ENCODE measurements around the gene RASAL2. TPM values are rescaled to one million over a fixed set of nuclear protein-coding genes. Genes with fewer than 3 reads are reported as not detected.

Gene RASAL2
- total RNA-seq, 1 donor from 2014 or later: 57.5 TPM

GRCh38 chr1:178531887-178532286 lies 438.0 kb downstream of the RASAL2 start:
- H3K27me3 ChIP-seq: no peaks in the 10 kb centered on the region
- DNase-seq (ENCODE audit: low spot score in 2 of 2): peak in 1 of 2 donors; percentile 28
- H3K27ac ChIP-seq: no peak overlapping the region
- H3K4me3 ChIP-seq: no peak overlapping the region
- no peak for TF ChIP-seq CTCF (IDR thresholded peaks at IDR 0.05)
- H3K9me3 ChIP-seq: no peaks in the 10 kb centered on the region
- H3K36me3 ChIP-seq: no peaks in the 10 kb centered on the region
- H3K4me1 ChIP-seq: no peaks in the 10 kb centered on the region
- intact Hi-C loops (cut with DNase I): loop anchor here (2.0 kb wide), 1 partner anchor 221 kb away; no protein-coding TSS in a partner anchor

GRCh38 chr1:178532392-178532791 lies 438.5 kb downstream of the RASAL2 start:
- Histone ChIP-seq H3K9me3 (no peaks in the 10 kb centered on the region), H3K36me3 (no peaks in the 10 kb centered on the region), H3K27ac (no peak overlapping the region), H3K4me3 (no peak overlapping the region), H3K27me3 (no peaks in the 10 kb centered on the region), H3K4me1 (no peaks in the 10 kb centered on the region)
- intact Hi-C loops (cut with DNase I): loop anchor here (2.0 kb wide), 1 partner anchor 222 kb away; no protein-coding TSS in a partner anchor
- peak in 1 of 2 donors; percentile 85 for DNase-seq (ENCODE audit: low spot score in 2 of 2)
- TF ChIP-seq CTCF (IDR thresholded peaks at IDR 0.05): peak; percentile 75 to 88 (median 87)

- TF ChIP-seq CTCF (IDR thresholded peaks at IDR 0.05): no peak
- H3K4me1 ChIP-seq: no peaks in the 10 kb centered on the region
- no peaks in the 10 kb centered on the region for H3K9me3 ChIP-seq
- peak in 1 of 2 donors; percentile 41 for DNase-seq (ENCODE audit: low spot score in 2 of 2)
- intact Hi-C loops (cut with DNase I): loop anchor here (2.0 kb wide), 1 partner anchor 223 kb away; no protein-coding TSS in a partner anchor
- no peak overlapping the region for H3K4me3 ChIP-seq
- H3K27me3 ChIP-seq: no peaks in the 10 kb centered on the region
- no peaks in the 10 kb centered on the region for H3K36me3 ChIP-seq
- H3K27ac ChIP-seq: no peak overlapping the region
Observed at GRCh38 chr1:178533121-178533946, 439.4 kb downstream of the RASAL2 start.

Other genes starting within 250 kb of the RASAL2 start
- gene SEC16B, start 124.0 kb upstream of the RASAL2 start, total RNA-seq: 8.6 TPM

Measured in ascending aorta (tissue), 2 donors.